Measurements from ENCODE around the gene ATP6V0B. TPM values are rescaled to one million over a fixed set of nuclear protein-coding genes. Genes with fewer than 3 reads are reported as not detected.

Gene ATP6V0B
- total and polyA plus RNA-seq, 2 of the 4 experiments (the other 2 are of a cell fraction), result 72.1 to 169 TPM

DNA sequence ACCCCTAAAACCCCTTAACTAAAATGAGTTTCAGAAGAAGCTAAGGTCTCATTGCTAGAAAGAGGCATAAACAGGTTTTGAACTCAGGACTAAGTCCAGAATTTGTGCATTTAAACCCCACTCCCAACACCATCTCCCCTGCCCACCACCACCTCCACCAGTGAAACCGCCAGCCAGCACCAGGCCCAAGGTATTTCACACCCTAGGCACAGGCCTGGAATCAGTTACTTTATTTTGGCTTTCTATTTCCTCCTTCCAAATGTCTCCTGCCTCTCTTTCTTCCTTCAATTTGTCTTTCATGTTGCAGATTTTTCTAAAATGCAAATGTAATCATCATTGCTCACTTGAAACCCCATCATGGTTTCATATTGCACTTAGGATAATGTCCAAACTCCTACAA is 29.9 kb upstream of the ATP6V0B start:
- Histone ChIP-seq H3K9me1 (ENCODE audit: insufficient read depth, low read length) (peaks cover 14% of the 10 kb centered on the region), H2BK15ac (ENCODE audit: low read depth, low read length) (no peak overlapping the region), H2AFZ (replicated peaks; ENCODE audit: low read length, poor library complexity) (no peak overlapping the region), H2BK20ac (ENCODE audit: low read depth, low read length) (no peak overlapping the region), H3K4me1 (ENCODE audit: control insufficient read depth, insufficient read depth, low read length) (peaks cover 15% of the 10 kb centered on the region), H4K8ac (ENCODE audit: low read depth in 2 of 2, low read length in 2 of 2) (no peak overlapping the region), H3K27ac (ENCODE audit: insufficient read depth, low read length) (no peak overlapping the region), H3K56ac (ENCODE audit: extremely low read depth, insufficient read depth, low read length) (no peak overlapping the region), H3K4ac (ENCODE audit: low read depth, low read length) (no peak overlapping the region), H4K20me1 (ENCODE audit: insufficient read depth, low read length) (no peaks in the 10 kb centered on the region), H3K18ac (ENCODE audit: low read depth, low read length) (no peak overlapping the region), H3K9ac (ENCODE audit: low read depth, low read length) (no peak overlapping the region), H3K79me1 (ENCODE audit: low read depth in 1 of 2, low read length in 2 of 2) (peaks cover 9 to 31% of the 10 kb centered on the region in 2 experiments; a peak in 3 of 4 replicates), H2BK120ac (ENCODE audit: low read depth, low read length) (no peak overlapping the region), H3K9me3 (ENCODE audit: control insufficient read depth, insufficient read depth, low read length) (no peaks in the 10 kb centered on the region), H2AK9ac (replicated peaks; ENCODE audit: low read depth, low read length, poor library complexity) (no peak overlapping the region), H3K4me3 (ENCODE audit: insufficient read depth, low read depth, low read length) (no peak overlapping the region), H3K4me2 (ENCODE audit: low read depth, low read length) (no peak overlapping the region), H3K27me3 (ENCODE audit: control insufficient read depth, insufficient read depth, low read length) (no peaks in the 10 kb centered on the region), H3K14ac (replicated peaks; ENCODE audit: low read depth, low read length) (no peak overlapping the region), H4K91ac (ENCODE audit: insufficient read depth, low read depth, low read length) (no peak overlapping the region), H3K36me3 (ENCODE audit: control insufficient read depth, insufficient read depth, low read length) (peaks cover 3% of the 10 kb centered on the region), H3K23ac (ENCODE audit: low read depth, low read length) (no peak overlapping the region), H2BK5ac (ENCODE audit: low read depth, low read length, poor library complexity, severe bottlenecking) (no peak overlapping the region), H2AK5ac (ENCODE audit: low read depth, low read length) (no peak overlapping the region), H4K5ac (ENCODE audit: low read depth, low read length) (no peak overlapping the region)
- BruUV-seq (replicated peaks), result no TSS peak
- 100% methylated on average over 1 of the region's 1 CpG; no CpG with 5 or more reads in 1 of the 2 experiments for WGBS, 2 experiments (ENCODE audit: extremely low coverage in 2 of 2, insufficient read length in 1 of 2)
- in situ Hi-C loops (cut with MboI; ENCODE audit: low sequenced_read_pairs) (no loop called here), dilution Hi-C loops (cut with HindIII; ENCODE audit: low sequenced_read_pairs, unreplicated experiment) (no loop called here), intact Hi-C loops (cut with micrococcal nuclease) (no loop called here)
- POLR2A ChIA-PET (ENCODE audit: unreplicated experiment), result no interaction called here
- CTCF ChIA-PET, result no interaction called here
- ATAC-seq (ENCODE audit: low read depth), result no peak
- no peak for DNase-seq
- TF ChIP-seq FOS (IDR thresholded peaks at IDR 0.05; ENCODE audit: low read depth, low read length), result no peak

Measured in IMR-90 (cell line).